Right hindlimb (tissue), 1 donor: ENCODE results near the gene MRPL52.
"Not testable (repeated sequence)": the region's sequence is repeated elsewhere in the genome, so short reads cannot be mapped to it uniquely, and the experiment has no call there.

ENCODE experiments used
- DNase-seq: peaks from one replicate; pipeline ENCODE4 v3.0.0-alpha.2; 2018

The MRPL52 gene

DNA sequence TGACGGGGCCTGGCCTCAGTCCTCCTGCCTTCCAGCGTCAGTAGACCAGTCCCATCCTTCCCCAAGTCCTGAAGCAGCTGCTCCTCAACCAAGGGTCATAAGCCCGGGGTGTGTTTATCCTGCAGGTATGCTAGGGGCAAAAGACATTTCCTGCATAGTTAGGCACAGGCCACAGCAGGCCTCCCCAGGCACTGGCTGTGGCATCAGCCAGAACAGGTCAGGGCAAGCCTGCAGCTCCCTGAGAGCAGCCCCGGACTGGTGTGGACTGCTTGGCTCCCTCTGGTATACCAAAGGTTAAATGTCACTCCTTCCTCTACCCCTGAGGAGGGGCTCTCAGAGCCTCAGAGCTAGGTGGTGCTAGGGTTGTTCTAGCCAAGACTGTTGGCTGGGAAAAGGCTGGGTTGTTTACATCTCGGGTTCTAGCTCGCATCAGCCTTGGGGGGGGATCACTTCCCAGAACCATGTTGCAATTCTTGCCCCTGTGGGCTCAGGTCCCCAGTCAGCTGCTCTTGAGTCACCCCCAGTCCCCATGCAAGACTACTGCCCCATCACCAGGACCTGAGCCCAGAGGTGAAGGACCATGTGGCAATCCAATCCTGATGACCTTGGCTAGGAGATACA lies 9.6 kb downstream of the MRPL52 start:
- DNase-seq = no peak

DNA sequence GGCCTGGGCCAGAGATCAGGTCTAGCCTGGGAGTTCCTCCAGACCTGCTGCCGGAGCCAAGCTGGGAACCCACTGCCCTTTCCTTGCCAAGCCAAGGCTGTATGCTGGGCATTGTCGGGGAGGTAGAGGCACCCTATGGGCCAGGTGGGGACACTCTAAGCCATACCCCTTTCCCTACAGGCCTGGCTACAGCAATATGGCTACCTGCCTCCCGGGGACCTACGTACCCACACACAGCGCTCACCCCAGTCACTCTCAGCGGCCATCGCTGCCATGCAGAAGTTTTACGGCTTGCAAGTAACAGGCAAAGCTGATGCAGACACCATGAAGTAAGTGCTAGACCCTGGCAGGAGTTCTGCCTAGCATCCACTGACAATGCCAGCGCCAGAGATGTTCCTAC lies 11.6 kb downstream of the MRPL52 start:
- DNase-seq = no peak

DNA sequence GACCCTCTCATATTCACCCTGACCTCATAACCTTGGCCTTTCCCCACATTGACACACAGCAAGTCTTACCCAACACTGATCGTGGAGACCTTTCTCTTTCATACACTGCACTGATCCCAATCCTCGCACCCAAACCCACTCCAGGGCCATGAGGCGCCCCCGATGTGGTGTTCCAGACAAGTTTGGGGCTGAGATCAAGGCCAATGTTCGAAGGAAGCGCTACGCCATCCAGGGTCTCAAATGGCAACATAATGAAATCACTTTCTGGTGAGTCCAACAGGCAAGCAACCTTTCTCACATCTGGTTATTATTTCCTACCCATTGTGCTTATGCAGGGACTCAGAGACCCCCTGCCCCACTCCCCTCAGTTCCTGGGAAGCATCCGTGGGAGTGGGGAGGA lies 12.1 kb downstream of the MRPL52 start:
- no peak for DNase-seq

DNA sequence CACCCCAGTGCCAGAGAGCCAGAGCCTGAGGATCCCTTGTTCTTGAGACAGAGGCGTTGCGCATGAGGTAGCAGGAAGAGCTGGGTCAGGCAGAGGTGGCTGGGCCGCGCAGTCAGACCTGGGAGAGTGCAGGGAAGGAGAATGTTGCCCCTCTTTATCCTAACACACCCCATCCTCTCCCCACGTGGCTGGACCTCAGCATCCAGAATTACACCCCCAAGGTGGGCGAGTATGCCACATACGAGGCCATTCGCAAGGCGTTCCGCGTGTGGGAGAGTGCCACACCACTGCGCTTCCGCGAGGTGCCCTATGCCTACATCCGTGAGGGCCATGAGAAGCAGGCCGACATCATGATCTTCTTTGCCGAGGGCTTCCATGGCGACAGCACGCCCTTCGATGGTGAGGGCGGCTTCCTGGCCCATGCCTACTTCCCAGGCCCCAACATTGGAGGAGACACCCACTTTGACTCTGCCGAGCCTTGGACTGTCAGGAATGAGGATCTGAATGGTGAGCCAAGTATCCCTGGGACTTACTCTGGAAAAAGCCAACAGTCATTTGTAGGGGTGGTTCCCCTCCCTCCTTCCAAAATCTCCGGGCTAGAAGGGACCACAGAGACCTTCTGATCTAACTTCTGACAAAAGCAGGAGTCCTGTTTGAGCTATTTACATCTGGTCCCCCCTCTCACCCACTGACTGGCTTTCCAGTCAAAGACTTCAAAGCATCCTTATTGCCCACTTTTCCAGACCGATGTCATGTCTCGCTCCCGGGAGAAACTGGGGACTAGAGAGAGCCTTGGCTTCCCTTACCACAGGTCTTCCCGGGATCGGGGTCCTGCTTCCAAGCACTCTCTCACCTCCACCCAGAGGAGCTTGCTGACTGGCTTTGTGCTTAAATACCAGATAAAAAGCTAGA lies 12.8 kb downstream of the MRPL52 start:
- no peak for DNase-seq

DNA sequence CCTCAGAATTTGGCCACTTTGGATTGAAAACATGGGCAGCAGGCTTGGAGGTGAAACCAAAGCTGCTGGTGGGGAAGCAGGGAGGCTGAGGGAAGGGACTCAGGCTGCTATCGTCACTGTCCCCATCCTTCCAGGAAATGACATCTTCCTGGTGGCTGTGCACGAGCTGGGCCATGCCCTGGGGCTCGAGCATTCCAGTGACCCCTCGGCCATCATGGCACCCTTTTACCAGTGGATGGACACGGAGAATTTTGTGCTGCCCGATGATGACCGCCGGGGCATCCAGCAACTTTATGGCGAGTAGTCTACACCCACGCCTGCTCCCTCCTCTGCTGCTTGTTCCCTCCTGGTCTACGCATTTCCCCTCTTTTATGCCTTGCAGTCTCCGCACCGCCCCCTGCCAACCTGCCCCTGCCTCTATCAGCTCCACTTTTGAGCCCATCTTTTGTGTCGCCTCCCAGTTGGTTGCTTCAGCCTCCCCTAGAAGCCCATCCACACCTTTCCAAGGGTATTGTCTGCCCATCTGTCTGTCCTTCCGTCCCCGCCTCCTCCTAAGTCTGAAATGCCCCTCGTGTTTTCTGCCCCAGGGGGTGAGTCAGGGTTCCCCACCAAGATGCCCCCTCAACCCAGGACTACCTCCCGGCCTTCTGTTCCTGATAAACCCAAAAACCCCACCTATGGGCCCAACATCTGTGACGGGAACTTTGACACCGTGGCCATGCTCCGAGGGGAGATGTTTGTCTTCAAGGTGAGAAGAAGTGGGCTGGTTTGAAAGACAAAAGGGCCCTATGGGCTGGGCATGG lies 13.6 kb downstream of the MRPL52 start:
- DNase-seq = no peak

DNA sequence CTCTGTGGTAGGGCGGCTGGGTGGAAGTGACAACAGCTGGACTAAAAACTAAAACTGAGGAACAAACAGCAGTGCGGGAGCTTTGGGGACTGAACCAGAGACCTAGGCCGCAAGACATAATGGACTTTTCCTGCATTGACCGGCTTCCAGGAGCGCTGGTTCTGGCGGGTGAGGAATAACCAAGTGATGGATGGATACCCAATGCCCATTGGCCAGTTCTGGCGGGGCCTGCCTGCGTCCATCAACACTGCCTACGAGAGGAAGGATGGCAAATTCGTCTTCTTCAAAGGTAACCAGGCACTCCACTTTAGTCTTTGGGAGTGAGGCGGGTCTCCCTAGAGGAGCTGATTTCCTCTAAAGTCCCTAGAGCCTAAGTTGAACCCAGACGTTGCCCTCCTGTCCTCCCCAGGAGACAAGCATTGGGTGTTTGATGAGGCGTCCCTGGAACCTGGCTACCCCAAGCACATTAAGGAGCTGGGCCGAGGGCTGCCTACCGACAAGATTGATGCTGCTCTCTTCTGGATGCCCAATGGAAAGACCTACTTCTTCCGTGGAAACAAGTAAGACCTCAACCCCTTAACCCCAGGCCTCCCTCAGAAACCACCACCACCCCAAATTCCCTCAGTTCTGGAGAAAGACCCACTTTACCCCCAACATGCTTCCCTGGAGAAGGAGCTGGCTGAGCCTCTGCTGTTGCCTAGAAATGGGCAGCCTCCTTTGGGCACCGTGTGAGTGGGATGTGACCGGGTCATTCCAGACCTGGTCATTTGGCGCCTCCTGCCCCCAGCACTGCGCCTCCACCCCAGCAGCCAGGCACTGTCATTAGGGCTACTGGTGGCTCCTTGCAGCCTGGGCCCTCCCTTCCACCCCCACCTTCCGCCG lies 14.8 kb downstream of the MRPL52 start:
- DNase-seq = no peak

DNA sequence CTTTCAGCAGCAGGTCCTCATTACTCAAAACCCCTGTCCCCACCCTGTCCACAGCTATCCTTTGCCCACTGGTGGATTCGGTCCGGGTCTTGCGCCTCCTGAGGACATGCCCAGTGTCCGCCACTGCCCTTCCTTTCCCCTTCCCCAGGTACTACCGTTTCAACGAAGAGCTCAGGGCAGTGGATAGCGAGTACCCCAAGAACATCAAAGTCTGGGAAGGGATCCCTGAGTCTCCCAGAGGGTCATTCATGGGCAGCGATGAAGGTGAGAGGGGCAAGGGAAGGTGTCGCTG lies 15.4 kb downstream of the MRPL52 start:
- no peak for DNase-seq

DNA sequence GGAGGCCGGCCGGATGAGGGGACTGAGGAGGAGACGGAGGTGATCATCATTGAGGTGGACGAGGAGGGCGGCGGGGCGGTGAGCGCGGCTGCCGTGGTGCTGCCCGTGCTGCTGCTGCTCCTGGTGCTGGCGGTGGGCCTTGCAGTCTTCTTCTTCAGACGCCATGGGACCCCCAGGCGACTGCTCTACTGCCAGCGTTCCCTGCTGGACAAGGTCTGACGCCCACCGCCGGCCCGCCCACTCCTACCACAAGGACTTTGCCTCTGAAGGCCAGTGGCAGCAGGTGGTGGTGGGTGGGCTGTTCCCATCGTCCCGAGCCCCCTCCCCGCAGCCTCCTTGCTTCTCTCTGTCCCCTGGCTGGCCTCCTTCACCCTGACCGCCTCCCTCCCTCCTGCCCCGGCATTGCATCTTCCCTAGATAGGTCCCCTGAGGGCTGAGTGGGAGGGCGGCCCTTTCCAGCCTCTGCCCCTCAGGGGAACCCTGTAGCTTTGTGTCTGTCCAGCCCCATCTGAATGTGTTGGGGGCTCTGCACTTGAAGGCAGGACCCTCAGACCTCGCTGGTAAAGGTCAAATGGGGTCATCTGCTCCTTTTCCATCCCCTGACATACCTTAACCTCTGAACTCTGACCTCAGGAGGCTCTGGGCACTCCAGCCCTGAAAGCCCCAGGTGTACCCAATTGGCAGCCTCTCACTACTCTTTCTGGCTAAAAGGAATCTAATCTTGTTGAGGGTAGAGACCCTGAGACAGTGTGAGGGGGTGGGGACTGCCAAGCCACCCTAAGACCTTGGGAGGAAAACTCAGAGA lies 16.3 kb downstream of the MRPL52 start:
- no peak for DNase-seq

DNA sequence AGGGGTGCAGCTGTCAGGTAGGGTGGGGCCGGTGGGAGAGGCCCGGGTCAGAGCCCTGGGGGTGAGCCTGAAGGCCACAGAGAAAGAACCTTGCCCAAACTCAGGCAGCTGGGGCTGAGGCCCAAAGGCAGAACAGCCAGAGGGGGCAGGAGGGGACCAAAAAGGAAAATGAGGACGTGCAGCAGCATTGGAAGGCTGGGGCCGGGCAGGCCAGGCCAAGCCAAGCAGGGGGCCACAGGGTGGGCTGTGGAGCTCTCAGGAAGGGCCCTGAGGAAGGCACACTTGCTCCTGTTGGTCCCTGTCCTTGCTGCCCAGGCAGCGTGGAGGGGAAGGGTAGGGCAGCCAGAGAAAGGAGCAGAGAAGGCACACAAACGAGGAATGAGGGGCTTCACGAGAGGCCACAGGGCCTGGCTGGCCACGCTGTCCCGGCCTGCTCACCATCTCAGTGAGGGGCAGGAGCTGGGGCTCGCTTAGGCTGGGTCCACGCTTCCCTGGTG lies 17.2 kb downstream of the MRPL52 start:
- no peak for DNase-seq

DNA sequence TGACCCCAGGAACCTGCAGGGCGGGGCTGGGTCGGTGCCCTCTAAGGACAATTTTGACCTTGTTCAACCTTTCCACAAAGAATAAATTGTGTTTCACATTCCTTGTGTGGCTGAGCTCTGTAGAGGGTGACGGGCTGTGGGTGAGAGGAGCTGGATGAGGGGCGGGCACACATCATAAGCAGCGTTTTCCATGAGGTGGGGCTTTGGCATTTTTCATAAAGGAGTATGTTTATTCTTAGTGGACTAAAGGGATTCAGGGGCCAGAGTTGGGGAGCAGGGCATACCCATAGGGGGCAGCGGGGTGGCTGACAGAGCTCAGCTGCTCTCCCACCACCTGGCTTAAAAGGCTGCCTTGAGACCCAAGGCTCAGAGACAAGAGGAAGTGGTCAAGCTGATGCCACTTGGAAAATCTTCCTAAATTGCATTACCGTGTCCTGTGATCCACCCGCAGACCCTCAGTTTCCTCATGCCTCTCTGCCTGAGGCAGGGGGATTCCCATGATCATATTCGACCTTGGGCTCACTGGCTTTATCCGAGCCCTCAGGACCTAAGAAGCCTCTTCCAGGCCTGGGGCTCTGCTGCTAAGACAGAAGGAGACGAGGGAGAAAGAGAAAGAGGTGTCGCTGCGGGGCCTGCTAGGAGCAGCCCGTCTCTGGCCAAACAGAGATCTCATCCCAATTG lies 18.1 kb downstream of the MRPL52 start:
- DNase-seq = peak; percentile 61

DNA sequence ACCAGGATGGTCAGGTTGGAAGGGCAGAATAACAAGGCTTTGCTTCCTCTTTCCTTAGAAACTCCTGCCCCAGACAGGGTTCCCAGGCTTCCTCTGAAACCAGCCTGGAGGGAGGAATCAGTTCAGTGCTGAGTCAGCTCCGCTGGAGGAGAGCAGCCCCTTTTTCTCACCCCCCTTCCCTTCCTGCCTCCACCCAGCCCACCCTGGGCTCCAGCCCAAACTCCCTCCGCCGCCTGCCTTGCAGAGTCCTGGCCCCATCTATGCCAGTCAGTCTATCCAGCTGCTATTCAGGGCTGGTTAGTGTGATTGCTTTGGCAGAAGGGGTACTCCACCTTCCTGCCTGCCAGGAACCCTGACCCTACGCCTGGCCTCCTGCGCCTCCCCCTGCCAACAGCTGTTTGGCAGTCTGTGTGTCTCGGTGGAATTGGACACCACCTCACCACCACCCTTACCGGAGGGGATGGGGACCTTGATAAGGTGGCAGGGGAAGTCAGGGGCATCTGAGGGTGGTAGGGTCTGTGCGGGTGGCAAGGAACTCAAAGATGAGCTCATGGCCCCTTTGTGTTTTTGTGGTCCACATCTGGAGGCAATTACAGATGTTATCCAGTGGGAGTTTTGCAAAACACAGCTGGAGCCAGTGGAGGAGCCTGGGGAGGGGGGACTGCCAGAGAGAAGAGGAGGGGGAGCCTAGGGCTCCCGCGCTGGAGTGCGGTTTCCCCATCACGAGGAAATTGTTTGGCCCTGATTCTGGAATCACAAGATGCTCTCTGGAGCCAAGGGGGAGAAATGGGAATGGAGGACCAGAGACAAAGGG lies 18.9 kb downstream of the MRPL52 start:
- DNase-seq = peak; percentile 97

DNA sequence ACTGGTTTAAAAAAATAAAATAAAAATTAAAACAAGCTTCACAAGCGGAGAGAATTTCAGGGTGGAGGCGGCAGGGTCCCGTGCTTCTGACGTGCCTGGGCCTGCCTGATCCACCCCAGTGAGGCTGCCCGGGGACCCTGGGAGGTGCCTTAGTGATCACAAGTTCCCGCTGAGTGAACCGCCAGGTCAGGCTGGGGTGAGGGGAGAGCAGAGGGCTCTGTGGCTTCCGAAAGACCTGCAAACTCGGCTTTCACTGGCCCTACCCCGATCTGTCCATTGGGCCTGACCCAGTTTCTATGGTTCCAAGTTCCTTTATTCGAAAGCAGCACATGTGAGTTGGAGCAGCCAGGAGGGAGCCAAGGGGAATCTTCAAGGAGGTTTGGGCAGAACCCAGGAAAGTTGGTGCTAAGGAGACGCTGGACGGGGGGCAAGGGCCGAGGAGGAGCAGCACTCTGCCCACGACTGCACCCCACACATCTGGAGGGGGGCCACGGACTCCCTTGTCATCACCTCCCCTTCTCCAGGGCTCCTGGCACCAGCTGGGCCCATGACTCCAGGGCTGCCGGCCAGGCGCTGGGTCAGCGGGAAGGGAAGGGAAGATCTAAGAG lies 19.6 kb downstream of the MRPL52 start:
- DNase-seq = peak; percentile 87

DNA sequence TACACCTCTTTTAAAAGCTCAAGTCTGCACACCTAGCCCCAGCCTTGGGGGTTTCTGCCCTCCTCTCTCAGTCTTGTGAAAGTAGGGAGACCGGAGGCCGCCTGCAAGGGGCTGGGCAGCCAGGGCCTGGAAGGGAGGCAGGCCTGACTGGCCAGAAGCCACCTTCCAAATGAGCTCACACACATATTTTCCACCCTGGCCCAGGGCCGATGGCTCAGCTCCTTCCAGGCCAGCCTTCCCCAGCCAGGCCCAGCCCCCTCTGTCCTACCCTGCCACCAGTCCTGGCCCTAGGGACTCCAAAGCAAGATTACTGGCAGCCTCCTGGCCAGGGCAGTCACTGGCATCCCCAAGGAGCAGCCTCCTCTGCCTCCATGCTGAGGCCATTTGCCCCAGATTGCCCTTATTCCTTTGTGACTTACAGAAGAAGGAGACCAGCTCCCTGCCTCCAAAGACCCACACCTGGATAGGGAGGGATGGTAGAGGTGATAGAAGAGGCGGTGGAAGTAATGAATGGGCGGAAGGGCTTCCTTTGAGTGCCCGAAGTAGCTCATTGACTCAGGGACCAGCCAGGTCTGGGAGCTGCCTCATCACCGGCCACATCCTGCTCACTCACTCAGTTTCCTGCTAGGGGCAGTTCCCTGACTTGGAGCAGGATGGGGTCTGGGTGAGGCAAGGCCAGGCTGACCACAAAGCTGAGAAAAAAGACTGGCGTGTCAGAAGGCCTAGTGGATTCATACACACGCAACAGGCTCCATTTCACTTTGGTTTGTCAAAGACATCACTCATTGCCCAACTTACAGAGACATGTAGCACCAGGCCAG lies 21.5 kb downstream of the MRPL52 start:
- peak; percentile 93 for DNase-seq

DNA sequence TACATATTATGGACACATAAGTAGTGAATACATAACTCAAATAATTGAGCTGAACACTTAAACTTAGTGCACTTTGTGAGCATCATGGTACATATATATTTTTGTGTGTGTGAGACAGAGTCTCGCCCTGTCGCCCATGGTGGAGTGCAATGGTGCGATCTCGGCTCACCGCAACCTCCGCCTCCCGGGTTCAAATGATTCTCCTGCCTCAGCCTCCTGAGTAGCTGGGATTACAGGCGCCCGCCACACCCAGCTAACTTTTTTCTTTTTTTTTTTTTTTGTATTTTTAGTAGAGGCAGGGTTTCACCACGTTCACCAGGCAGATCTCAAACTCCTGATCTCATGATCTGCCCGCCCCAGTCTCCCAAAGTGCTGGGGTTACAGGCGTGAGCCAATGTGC lies 22.5 kb downstream of the MRPL52 start:
- not testable (repeated sequence) for DNase-seq

DNA sequence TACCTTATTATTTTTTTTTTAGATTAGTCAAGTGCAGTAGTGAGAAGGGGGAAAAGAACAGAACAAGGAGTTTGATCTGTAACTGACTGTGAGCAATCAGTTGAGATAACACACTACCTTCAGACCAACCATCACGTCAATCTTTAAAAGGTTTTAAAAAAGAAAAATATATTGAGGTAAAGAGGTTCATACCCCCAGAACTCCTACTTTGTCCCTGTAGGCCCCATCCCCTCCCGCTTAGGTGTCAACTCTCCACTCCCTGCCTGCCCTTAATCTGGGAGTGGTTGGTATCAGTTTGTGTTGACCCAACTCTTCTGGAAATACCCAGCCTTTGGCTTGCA lies 22.9 kb downstream of the MRPL52 start:
- DNase-seq = no peak

DNA sequence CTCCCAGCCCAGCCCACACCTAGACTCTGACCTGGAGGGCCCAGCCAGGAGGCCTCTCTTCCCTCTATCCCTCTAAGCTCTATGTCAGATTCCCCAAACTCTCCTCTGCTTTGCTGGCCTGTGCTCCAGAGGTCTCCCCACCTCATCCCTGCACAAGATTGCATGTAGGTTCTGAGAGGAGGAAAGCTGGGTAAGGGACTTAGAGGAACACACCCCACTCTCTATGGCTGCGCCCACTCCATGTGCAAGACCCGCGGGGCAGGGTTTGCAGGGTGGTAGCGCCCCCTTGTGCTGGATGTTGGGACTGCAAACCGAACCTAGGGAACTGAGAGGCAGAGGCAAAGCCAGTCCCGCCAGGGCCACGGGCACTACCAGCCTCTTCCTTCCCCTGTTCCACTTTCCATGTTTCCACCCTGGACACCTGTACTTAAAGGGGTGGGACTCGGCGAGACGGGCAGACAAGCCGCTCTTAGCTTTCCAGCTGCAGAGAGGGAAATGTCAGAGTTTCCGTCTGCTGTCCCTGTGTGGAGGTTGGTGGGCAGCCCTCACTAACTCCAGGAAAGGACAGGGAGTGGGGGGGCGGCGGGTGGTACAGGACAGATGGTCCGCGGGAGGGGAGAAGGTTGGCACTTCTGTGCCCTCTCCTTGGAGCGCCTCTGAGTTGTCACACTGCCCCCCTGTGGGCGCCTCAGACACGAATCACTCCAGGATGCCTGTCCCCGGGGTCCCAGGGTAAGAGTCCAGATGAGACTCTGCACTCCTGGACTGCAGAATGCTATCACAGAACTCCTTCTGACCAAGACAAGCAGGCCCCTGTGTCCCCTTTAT lies 23.5 kb downstream of the MRPL52 start:
- DNase-seq = peak; percentile 95

DNA sequence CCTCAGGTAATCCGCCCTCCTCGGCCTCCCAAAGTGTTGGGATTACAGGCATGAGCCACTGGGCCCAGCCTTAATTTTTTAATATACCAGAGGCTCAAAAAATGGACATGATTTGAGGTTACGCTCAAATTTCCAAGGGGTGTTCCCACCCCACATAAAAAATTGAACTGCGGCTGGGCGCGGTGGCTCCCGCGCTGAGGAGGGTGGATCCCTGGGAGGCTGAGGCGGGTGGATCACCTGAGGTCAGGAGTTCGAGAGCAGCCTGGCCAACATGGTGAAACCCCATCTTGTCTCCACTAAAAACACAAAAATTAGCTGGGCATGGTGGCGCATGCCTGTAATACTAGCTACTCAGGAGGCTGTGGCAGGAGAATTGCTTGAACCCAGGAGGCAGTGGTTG lies 24.6 kb downstream of the MRPL52 start:
- DNase-seq = not testable (repeated sequence)
